NCI-H226 (cell line): ENCODE data around the gene DNAJC11.
A peak's percentile ranks its signal among the peaks of the same experiment; 100 is the strongest.
"Not testable (repeated sequence)": the region's sequence is repeated elsewhere in the genome, so short reads cannot be mapped to it uniquely, and the experiment has no call there.

Experiments used
- DNase-seq: peaks from one replicate; pipeline ENCODE4 v3.0.0-alpha.2; 2015

The DNAJC11 gene, protein sequence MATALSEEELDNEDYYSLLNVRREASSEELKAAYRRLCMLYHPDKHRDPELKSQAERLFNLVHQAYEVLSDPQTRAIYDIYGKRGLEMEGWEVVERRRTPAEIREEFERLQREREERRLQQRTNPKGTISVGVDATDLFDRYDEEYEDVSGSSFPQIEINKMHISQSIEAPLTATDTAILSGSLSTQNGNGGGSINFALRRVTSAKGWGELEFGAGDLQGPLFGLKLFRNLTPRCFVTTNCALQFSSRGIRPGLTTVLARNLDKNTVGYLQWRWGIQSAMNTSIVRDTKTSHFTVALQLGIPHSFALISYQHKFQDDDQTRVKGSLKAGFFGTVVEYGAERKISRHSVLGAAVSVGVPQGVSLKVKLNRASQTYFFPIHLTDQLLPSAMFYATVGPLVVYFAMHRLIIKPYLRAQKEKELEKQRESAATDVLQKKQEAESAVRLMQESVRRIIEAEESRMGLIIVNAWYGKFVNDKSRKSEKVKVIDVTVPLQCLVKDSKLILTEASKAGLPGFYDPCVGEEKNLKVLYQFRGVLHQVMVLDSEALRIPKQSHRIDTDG

DNA sequence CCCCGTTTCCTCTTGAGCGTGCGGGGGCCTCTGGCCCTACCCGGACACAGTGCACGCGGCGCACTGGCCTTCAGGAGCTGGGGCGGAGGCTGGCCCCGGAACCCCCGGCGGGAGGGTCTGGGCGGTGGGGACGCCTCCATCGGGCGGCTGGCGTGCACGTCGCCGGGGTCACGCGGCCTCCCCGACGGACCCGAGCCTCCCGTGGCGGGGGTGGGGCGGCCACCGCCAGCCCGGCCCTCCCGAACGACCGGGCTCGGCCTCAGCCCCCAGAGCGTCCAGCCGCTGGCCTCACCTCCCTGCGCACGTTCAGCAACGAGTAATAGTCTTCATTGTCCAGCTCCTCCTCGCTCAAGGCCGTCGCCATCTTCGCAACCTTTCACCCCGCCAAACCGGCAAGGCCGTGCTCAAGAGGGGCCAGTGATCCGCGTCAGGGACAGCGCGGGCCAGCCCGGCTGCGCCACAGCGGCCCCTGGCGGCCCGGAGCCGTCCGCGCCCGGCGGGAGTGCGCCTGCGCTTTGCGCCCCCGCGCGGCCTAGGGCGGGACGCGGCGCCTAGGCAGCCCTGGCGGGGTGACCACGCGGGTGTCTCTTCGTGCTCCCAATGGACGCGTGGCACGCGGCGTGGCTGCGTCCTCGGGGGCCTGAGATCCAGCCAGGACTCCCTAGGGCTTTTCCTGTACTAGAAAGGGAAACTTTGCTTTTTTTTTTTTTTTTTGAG is at the start of gene DNAJC11:
TSS of gene DNAJC11 (minus strand) at position 380 of the 717 bp plus-strand sequence. CDS start at position 364, 16 bp downstream.
- peak; percentile 82 for DNase-seq

DNA sequence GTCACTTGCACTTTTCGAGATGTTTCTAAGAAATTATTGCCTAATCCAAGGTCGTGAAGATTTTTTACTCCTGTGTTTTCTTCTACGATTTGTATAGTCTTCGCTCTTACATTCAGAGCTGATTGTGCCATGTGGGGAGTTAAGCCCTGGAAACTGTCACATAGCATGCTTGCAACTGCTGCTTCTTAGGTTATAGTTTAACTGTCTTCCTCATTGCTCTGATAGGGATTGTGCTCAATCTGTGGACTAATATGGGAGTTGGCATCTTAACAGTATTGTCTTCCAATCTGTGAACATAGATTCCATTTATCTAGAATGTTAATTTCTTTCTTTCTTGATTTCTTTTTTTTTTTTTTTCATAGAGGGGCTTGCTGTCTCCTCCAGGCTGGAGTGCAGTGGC is 48.9 kb upstream of the DNAJC11 start:
- no peak for DNase-seq

DNA sequence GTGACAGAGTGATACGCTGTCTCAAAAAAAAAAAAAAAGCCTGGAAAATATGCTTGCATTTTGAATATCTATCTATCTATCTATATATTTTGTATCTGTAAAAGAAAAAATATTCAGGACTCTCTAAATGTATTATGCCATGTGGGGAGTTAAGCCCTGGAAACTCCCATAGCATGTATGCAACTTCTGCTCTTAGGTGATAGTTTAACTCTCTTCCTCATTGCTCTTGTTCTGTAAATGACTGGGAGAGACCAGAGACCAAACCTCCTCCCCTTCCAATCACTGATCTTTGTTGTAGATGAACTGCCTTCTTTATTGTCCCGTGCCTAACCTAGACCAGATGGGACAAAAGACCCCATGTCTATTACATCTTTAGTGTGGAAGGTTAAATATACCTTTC is 46.1 kb upstream of the DNAJC11 start:
- no peak for DNase-seq

DNA sequence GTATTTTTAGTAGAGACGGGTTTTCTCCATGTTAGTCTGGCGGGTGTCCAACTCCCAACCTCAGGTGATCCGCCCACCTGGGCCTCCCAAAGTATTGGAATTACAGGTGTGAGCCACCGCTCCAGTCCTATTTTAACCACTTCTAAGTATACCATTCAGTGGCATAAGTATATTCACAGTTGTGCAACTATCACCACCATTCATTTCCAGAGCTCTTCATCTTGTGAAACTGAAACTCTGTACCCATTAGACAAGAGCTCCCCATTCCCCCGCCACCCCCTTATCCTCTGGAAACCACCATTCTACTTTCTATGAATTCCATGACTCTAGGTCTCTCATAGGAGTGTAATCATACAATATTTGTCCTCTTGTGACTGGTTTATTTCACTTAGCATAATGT is 43.5 kb upstream of the DNAJC11 start:
- DNase-seq = no peak

DNA sequence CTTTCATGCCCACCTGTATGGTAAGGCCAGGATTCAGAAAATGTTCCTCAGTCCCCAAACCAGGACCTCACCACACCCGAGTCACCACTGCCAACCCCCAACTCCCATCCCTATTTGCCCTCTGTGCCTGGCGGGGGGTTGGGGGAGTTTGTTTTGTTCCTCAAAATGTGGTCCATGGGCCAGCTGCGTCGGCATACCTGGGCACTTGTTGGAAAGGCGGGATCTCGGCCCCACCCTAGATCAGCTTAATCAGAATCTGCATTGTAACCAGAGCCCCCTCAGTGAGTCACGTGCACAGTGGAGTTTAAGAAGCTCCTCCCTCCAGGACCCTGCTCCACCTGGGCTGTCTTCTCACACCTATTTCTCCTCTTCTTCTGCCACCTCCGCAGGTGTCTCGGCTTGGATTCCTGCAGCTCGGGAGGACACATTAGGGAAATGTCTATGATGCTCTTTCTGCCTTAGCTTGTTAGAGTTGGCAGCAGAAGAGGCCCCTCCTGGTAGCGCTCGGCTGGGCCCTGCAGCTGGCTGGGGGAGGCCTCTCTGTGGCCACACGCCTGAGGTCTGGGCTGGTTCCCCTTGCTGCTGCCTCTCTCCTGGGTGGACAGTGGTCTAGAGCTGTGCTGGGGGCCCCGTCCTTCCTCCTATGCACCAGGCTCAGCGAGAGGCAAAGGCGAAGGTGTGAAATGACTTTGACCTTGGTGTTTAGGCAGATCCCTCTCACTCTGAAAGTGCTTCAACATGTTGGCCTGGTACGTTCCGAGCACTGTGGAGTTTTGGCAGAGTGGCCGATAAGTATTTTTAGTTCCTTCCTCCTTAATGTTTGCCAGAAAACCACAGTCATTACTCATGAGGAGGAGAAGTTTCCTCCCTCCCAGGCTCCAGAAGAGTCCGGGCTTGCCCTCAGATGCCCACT is 41.8 kb upstream of the DNAJC11 start:
- peak; percentile 86 for DNase-seq

DNA sequence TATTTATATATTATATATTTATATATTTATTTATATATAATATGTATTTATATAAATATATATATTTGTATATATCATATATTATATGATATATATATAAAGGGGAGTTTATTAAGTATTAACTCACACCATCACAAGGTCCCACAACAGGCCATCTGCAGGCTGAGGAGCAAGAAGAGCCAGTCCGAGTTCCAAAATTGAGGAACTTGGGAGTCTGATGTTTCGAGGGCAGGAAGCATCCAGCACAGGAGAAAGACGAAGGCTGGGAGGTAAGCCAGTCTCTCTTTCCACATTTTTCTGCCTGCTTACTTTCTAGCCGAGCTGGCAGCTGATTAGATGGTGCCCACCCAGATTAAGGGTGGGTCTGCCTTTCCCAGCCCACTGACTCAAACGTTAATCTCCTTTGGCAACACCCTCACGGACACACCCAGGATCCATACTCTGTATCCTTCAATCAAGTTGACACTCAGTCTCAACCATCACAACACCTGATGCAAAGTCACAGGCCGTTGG is 41.1 kb upstream of the DNAJC11 start:
- not testable (repeated sequence) for DNase-seq

DNA sequence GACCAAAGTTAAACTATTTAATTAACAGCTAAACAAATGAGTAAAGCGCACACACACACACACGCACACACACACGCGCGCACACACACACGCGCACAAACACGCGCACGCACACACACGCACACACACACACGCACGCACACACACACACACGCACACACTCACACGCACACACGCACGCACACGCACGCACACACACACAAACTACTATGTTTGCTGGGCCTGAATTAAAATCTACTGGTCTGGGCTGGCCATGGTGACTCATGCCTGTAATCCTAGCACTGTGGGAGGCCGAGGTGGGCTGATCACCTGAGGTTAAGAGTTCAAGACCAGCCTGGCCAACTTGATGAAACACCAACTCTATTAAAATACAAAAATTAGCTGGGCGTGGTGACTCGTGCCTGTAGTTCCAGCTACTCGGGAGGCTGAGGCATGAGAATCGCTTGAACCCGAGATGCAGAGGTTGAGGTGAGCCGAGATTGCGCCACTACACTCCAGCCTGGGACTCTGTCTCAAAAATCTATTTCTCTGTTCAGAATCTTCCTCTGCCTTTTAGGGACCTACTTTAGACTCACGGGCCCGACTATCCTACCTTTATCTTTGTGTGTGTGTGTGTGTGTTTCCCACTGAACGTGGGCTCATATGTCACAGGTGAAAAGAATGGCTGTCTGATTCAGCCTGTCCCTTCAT is 37.5 kb upstream of the DNAJC11 start:
- DNase-seq = no peak

DNA sequence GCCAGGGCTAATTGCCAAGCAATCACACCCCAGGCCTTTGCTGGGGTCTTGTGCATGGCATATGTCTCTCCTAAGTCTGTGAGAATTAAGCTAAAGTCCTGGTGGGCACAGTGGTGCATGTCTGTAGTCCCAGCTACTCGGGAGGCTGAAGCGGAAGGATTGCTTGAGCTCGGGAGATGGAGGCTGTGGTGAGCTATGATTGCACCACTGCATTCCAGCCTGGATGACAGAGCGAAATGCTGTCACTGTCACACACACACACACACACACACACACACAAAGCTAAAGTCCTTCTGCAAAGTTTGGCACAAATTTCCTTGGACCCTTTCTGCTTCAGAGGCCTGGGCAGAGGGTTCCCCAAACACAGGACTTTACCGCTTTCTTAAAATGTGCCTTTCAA is 31.3 kb upstream of the DNAJC11 start:
- no peak for DNase-seq

DNA sequence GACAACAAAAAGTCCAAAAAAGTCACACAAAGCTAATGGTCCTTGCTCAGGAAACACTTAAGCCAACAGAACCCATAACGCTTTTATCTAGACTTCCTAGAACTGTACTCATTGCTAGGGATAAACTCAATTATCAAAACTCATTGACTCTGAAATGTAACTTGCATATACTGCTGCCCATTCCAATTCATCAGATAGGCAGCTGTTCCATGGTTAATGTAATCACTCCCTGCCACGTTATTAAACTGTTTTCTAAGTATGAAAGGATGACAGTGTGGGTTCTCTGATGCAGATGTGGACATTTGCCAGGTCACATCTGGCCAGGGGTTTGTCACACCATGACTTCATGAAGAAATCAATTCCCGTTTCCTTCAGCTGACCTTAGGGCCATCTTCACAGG is 30.3 kb upstream of the DNAJC11 start:
- no peak for DNase-seq

DNA sequence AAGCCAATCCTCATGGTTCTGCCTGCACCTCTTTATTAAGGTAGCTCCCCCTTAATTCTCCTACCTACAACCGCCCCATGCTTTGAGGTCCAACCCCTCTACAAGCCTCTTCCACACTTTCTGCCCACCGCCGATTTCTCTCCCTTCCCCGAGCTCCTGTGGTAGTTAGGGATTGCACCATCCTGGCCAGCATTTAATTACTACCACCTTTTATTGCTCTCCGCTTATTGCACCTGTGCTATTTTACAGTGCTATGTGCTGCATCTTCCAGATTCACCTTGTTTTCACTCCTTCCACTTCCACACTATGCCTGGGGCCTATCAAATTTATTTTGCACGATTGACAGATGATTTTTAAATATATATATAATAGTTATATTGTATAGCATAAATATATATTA is 29.3 kb upstream of the DNAJC11 start:
- DNase-seq = no peak

DNA sequence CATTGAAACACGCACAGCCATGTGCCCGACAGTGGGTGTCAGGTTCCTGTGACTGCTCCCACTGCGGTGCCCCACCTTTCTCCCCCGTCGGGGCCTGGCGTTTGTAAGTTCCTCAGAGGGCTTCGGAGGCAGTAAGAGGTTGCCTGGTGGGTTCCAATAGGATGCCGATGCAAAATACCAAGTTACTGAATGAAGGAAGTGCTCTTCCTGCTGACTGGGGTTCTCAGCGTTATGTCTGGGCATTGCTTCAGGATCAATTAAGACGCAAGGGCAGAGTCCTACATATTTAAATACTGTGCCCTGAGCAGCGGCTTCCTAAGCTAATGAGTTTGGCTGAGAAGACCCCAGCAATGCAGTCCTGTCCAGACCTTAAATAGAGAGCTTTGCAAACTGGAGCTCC is 28.9 kb upstream of the DNAJC11 start:
- no peak for DNase-seq

DNA sequence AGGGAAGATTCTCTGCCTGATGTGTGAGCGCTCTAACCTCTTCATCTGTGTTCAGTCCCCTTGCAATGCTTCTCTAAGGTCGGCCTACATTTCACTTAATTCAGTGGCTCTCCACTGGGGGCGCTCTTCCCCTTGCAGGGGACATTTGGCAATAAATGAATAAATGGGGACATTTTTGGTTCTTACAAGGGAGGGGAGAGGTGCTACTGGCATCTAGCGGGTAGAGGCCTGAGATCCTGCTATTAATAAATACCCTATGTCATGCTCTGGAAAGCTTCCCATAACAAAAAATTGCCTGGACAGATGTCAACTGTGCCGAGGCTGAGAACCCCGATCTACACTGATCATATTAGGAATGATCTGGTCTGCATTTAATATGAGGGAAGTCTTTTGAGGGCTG is 25.9 kb upstream of the DNAJC11 start:
- peak; percentile 45 for DNase-seq

DNA sequence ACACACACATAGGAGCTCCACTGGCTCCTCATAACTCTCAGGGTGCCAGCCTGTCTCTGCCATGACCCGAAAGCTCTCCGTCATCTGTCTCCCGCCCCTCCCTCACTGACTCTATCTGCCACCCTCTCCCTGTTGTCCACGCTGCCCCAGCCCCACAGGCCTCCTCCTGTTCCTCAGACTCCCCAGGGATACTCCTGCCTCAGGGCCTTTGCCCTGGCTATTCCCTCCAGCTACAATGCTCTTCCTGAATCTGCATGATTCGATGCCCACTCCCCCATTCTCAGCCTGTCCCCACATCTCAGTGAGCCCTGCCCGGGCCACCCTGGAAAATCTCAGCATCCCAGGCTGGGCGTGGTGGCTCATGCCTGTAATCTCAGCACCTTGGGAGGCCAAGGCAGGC is 24.6 kb upstream of the DNAJC11 start:
- no peak for DNase-seq

DNA sequence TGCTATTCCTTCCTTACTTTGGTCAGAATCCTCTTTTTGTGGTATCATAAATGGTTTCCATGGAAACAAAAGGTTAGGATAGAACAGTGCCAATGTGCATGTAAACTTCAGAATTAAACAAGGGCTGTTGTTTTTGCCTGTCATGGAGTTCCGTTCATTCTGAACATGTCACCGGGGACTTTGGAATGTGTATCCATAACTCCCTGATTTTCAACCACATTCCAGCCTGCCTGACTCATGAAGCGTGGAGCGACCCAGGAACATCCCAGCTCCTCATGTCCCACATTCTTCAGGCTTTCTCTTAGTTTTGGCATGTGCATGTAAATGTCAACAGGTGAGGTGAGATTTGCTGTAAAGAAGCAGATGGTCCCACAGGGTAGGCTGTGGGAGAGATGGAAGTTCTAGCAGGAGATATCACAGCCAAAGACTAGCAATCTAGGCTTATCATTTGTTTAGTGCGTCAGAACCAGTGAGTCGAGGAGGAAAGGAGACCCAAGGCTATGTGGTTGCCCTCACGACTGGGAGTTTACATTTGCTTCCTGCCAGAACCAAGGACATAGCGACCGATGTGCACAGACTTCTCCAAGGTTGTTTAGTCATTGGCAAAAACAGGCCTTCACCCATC is 23.0 kb upstream of the DNAJC11 start:
- DNase-seq = peak; percentile 94

DNA sequence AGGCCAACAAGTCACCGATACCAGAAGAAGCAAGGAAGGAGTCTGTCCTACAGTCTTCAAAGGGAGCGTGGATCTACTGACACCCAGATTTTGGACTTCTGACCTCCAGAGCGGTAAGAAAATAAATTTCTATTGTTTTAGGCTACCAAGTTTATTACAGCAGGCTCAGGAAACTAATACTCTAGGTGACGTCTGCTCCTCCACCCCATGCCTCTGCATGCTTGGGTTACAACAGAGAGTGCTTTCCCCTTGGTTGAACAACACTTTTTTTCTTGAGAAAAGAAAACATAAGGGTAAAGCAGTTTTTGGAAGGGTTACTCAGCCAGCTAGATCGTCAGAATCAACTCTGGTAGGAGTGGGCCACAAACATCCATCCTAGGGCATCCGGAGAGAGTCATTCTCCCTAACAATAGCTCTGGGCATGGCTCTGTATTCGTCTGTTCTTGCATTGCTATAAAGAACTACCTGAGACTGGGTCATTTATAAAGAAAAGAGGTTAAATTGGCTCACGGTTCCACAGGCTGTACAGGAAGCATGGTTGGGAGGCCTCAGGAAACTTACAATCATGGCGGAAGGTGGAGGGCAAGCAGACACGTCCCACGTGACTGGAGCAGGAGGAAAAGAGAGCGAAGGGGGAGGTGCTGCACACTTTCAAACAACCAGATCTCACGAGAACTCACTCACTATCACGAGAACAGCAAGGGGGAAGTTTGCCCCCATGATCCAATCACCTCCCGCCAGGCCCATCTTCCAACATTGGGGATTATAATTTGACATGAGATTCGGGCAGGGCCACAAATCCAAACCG is 22.2 kb upstream of the DNAJC11 start:
- no peak for DNase-seq

DNA sequence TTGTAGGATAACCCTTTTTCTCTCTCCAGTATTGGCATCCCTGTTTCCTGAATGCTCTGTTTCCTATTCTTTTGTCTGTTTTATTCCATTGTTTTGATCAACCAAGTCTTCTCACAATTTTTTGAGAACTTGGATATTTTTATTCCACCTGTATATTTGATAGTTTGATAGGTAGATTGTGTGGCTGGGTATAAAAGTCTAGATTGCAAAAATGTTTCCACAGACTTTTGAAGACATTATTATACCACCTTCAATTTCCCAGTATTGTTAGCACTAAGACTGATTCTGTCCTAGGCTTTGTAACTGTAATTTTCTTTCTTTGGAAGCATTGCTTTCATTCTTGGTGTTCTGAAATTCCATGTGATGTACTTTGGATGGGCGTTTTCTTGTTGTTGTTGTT is 9.6 kb upstream of the DNAJC11 start:
- no peak for DNase-seq

DNA sequence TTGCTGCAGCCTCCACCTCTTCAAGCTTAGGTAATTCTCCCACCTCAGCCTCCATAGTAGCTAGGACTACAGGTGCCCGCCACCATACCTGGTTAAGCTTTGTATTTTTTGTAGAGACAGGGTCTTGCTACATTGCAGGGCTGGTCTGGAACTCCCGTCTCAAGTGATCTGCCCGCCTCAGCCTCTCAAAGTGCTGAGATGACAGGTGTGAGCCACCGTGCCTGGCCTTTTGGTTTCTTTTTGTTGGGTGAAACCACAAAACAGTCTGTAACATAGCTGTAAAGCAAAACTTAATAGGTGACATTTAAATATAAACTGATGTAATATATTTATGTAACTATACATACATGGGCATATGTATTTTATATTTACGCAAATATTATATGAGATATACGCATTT is 3.1 kb upstream of the DNAJC11 start:
- no peak for DNase-seq

DNA sequence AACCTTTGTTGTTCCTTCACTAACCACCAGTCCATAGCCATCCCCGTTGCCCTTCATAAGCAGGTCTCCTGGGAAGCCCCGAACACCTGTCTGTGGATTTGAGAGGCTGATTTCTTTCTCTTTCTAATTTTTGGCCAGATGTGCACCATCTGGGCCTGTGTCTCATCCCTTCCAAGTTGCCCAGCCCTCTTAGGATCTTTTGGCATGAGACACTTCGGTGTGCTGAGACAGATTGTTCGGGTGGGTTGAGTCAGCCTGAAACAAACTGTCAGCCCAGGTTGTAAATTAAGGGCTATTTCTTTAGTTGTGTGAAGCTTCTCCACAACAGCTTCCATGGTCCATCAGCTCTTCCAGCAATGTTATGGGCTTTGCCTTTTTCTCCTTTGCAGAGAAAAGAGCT is 1.4 kb upstream of the DNAJC11 start:
- no peak for DNase-seq

DNA sequence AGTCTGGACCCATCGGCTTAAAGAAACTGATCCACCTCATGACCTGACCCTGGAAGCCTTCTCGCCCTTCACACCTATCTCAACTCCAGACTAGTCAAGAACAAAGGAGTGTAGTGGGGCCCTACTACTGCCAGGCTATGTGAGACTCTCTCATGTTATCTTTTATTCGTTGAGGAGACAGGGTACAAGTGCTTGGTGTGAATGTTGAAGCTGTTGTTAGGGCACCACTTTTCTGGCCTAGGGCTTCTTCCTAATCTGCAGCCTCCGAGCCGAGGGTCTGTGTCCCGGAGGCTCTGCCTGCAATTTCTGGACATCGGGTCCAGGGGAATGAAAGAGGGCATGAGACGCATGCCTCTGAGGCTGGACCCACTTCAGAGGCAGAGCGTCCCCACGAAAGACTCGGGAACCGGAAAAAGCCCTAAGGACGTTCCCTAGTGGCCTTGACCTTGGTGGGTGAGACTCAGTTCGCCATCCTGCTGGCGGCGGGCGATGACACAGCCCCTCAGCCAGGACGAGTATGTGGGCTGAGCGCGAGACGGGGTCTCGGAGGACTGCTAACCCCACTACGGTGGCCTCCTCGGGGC is 671 bp downstream of the DNAJC11 start:
- DNase-seq = no peak

DNA sequence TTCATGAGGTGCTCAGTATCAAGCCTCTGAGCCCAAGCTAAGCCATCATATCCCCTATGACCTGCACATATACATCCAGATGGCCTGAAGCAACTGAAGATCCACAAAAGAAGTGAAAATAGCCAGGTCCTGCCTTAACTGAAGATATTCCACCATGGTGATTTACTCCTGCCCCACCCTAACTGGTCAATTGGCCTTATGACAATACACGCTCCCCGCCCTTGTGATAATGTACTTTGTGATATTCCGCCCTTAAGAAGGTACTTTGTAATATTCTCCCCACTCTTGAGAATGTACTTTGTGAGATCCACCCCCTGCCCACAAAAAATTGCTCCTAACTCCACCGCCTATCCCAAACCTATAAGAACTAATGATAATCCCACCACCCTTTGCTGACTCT is 1.7 kb downstream of the DNAJC11 start:
- not testable (repeated sequence) for DNase-seq
